Right cardiac atrium (tissue), 5 donors: ENCODE results near the gene SCT. TPM values are rescaled to one million over a fixed set of nuclear protein-coding genes. Genes with fewer than 3 reads are reported as not detected.
A peak's percentile ranks its signal among the peaks of the same experiment; 100 is the strongest.

Experiments
- ATAC-seq, 2 donors: fragments of 200-7000 bp; cut with Tn5 transposase; one replicate each; pipeline versions ENCODE4 v1.8.0 to v1.9.1; 2020; ENCODE audit warnings: moderate library complexity in 2 of 2, mild to moderate bottlenecking in 1 of 2
- DNase-seq, 3 donors: peaks; one replicate each; pipeline ENCODE4 v3.0.0-alpha.2; 2020
- H3K27ac ChIP-seq: one replicate; pipeline ENCODE4 v1.5.1; 2013; ENCODE audit warnings: mild to moderate bottlenecking, low read length, control low read depth, moderate library complexity
- H3K27me3 ChIP-seq: one replicate; pipeline ENCODE4 v1.6.1; 2013; ENCODE audit not compliant: control insufficient read depth, insufficient read depth
- H3K4me1 ChIP-seq: one replicate; pipeline ENCODE4 v1.6.1; 2013; ENCODE audit warnings: low read length; ENCODE audit not compliant: control insufficient read depth, insufficient read depth
- H3K4me3 ChIP-seq: one replicate; pipeline ENCODE4 v1.5.1; 2013; ENCODE audit warnings: low read length, control low read depth
- H3K9me3 ChIP-seq: one replicate; pipeline ENCODE4 v1.6.1; 2013; ENCODE audit warnings: low read length; ENCODE audit not compliant: control insufficient read depth
- WGBS: extraction: QIAGEN DNeasy Blood & Tissue Kit; methylation state at CpG from one replicate; pipeline ENCODE4 v1.1.7; 2013; 5-methylcytosine and 5-hydroxymethylcytosine counted together
- intact Hi-C, 4 donors: fragments of 100-400 bp; cut with DNase I; formaldehyde crosslinking; loops; one replicate each; pipeline versions ENCODE4 v1.11.0 to v1.14.0; 2022 to 2023
- polyA plus RNA-seq: library from polyadenylated mRNA; stranded (reverse); fragments of 200-250 nt; gene quantifications from one replicate; pipeline ENCODE4 v1.2.3, GENCODE V29; 2013
- total RNA-seq, 4 donors: library from RNA; stranded (reverse); fragmentation: NEBNext Ultra II Directional; extraction: Animal tissue kit (Norgen Biotek cat#: 25700); gene quantifications; one replicate each; pipeline ENCODE4 v1.2.1, GENCODE V29; 2021
- donor health status: healthy with polysubstance abuse.
- donor health status: DM: no; HTN: yes; CAD: no.
- donor health status: DM: no; HTN: no; CAD: no.
- donor health status: DM: no; HTN: yes; CAD: no; lungs with severe emphysema.
- donor health status: DM: yes; HTN: yes; CAD: no.

SCT gene
- total and polyA plus RNA-seq, 5 donors = 0.79 to 1.2 (median 1.1) TPM; not detected in 2

- 63% methylated on average over 20 of the region's 20 CpGs for WGBS
- H3K9me3 ChIP-seq = no peaks in the 10 kb centered on the region
- DNase-seq (peak in 1 of 3 donors; percentile 40), ATAC-seq (no peak)
- intact Hi-C loops = no loop called here
- H3K27ac ChIP-seq = peak overlapping the region; percentile 43
- peaks cover 23% of the 10 kb centered on the region for H3K4me1 ChIP-seq
- H3K27me3 ChIP-seq = no peaks in the 10 kb centered on the region
- no peak overlapping the region for H3K4me3 ChIP-seq
Measured at GRCh38 chr11:579830-580601, 47.0 kb downstream of the SCT start.

GRCh38 chr11:578276-579035, 48.5 kb downstream of the SCT start:
- H3K4me3 ChIP-seq = no peak overlapping the region
- no peaks in the 10 kb centered on the region for H3K27me3 ChIP-seq
- intact Hi-C loops = no loop called here
- H3K27ac ChIP-seq = no peak overlapping the region
- ATAC-seq (no peak), DNase-seq (peak in 1 of 3 donors; percentile 39)
- no peaks in the 10 kb centered on the region for H3K9me3 ChIP-seq
- peaks cover 23% of the 10 kb centered on the region for H3K4me1 ChIP-seq
- WGBS = 75% methylated on average over 21 of the region's 21 CpGs

- H3K4me1 ChIP-seq = peaks cover 23% of the 10 kb centered on the region
- ATAC-seq (no peak), DNase-seq (no peak)
- no peak overlapping the region for H3K27ac ChIP-seq
- intact Hi-C loops = no loop called here
- no peaks in the 10 kb centered on the region for H3K9me3 ChIP-seq
- 51% methylated on average over 6 of the region's 6 CpGs for WGBS
- H3K4me3 ChIP-seq = peak overlapping the region; percentile 92
- H3K27me3 ChIP-seq = no peaks in the 10 kb centered on the region
Measured at GRCh38 chr11:577611-577894, 49.4 kb downstream of the SCT start.

- Histone ChIP-seq H3K4me3 (peak overlapping the region; percentile 92), H3K4me1 (peaks cover 23% of the 10 kb centered on the region), H3K27ac (peak overlapping the region; percentile 25), H3K9me3 (no peaks in the 10 kb centered on the region), H3K27me3 (no peaks in the 10 kb centered on the region)
- intact Hi-C loops = no loop called here
- DNase-seq (peak in 2 of 3 donors; percentile 65 to 73), ATAC-seq (no peak)
- WGBS = 3% methylated on average over 44 of the region's 48 CpGs
Measured at GRCh38 chr11:576811-577610, 50.0 kb downstream of the SCT start.

Other genes starting within 250 kb of the SCT start
- under 1 TPM; 0.26 to 0.88 (median 0.63) TPM for gene PKP3, start 233.0 kb downstream of the SCT start, total RNA-seq
- gene PKP3, start 233.0 kb downstream of the SCT start, polyA plus RNA-seq = 0.36 TPM
- gene SIGIRR, start 212.2 kb downstream of the SCT start, total RNA-seq = 10 to 100 TPM; 28.6 to 42.4 (median 35.1) TPM
- 61.8 TPM for gene SIGIRR, start 212.2 kb downstream of the SCT start, polyA plus RNA-seq
- gene ANO9, start 185.2 kb downstream of the SCT start, total RNA-seq = under 1 TPM; 0.14 to 0.46 (median 0.20) TPM
- gene ANO9, start 185.2 kb downstream of the SCT start, polyA plus RNA-seq = 0.20 TPM
- 10 to 100 TPM; 30.2 to 33.3 (median 30.9) TPM for gene PTDSS2, start 176.9 kb downstream of the SCT start, total RNA-seq
- gene PTDSS2, start 176.9 kb downstream of the SCT start, polyA plus RNA-seq = 30.7 TPM
- gene RNH1, start 119.9 kb downstream of the SCT start, total RNA-seq = 100 to 1,000 TPM; 188 to 203 (median 195) TPM
- gene RNH1, start 119.9 kb downstream of the SCT start, polyA plus RNA-seq = 162 TPM
- 10 to 100 TPM; 45.7 to 60.4 (median 49.3) TPM for gene HRAS, start 91.6 kb downstream of the SCT start, total RNA-seq
- 64.4 TPM for gene HRAS, start 91.6 kb downstream of the SCT start, polyA plus RNA-seq
- under 1 TPM; 0.36 to 0.59 (median 0.43) TPM for gene LRRC56, start 89.7 kb downstream of the SCT start, total RNA-seq
- 0.48 TPM for gene LRRC56, start 89.7 kb downstream of the SCT start, polyA plus RNA-seq
- gene LMNTD2, start 66.4 kb downstream of the SCT start, total RNA-seq = 1 to 10 TPM in 2 of 4 donors, under 1 TPM in 2; 0.65 to 1.4 (median 0.83) TPM
- 0.50 TPM for gene LMNTD2, start 66.4 kb downstream of the SCT start, polyA plus RNA-seq
- gene RASSF7, start 66.2 kb downstream of the SCT start, total RNA-seq = 1 to 10 TPM; 2.5 to 6.3 (median 3.5) TPM
- 5.3 TPM for gene RASSF7, start 66.2 kb downstream of the SCT start, polyA plus RNA-seq
- gene PHRF1, start 50.7 kb downstream of the SCT start, total RNA-seq = 10 to 100 TPM; 18.2 to 20.8 (median 20.1) TPM
- 17.0 TPM for gene PHRF1, start 50.7 kb downstream of the SCT start, polyA plus RNA-seq
- gene IRF7, start 11.2 kb downstream of the SCT start, total RNA-seq = 10 to 100 TPM in 3 of 4 donors, 1 to 10 TPM in 1; 9.4 to 19.2 (median 13.5) TPM
- 14.8 TPM for gene IRF7, start 11.2 kb downstream of the SCT start, polyA plus RNA-seq
- not detected for gene CDHR5, start 2.2 kb downstream of the SCT start, total RNA-seq
- 0.02 TPM for gene CDHR5, start 2.2 kb downstream of the SCT start, polyA plus RNA-seq
- gene DRD4, start 10.1 kb upstream of the SCT start, total RNA-seq = 1 to 10 TPM in 1 of 4 donors, under 1 TPM in 2, not detected in 1; 0.26 to 1.0 (median 0.29) TPM
- gene DRD4, start 10.1 kb upstream of the SCT start, polyA plus RNA-seq = 0.14 TPM
- 10 to 100 TPM; 18.2 to 25.2 (median 22.6) TPM for gene DEAF1, start 68.0 kb upstream of the SCT start, total RNA-seq
- gene DEAF1, start 68.0 kb upstream of the SCT start, polyA plus RNA-seq = 17.5 TPM
- gene TMEM80, start 68.6 kb upstream of the SCT start, total RNA-seq = 10 to 100 TPM; 12.6 to 16.4 (median 14.3) TPM
- 17.6 TPM for gene TMEM80, start 68.6 kb upstream of the SCT start, polyA plus RNA-seq
- 1 to 10 TPM; 5.5 to 8.2 (median 6.3) TPM for gene EPS8L2, start 79.0 kb upstream of the SCT start, total RNA-seq
- gene EPS8L2, start 79.0 kb upstream of the SCT start, polyA plus RNA-seq = 3.1 TPM
- gene TALDO1, start 120.3 kb upstream of the SCT start, total RNA-seq = 10 to 100 TPM; 84.7 to 99.9 (median 94.9) TPM
- gene TALDO1, start 120.3 kb upstream of the SCT start, polyA plus RNA-seq = 82.3 TPM
- 10 to 100 TPM; 30.0 to 34.5 (median 30.8) TPM for gene GATD1, start 150.3 kb upstream of the SCT start, total RNA-seq
- 26.7 TPM for gene GATD1, start 150.3 kb upstream of the SCT start, polyA plus RNA-seq
- under 1 TPM in 3 of 4 donors, not detected in 1; 0.15 to 0.37 (median 0.28) TPM for gene CEND1, start 162.9 kb upstream of the SCT start, total RNA-seq
- gene CEND1, start 162.9 kb upstream of the SCT start, polyA plus RNA-seq = 0.59 TPM
- gene SLC25A22, start 171.1 kb upstream of the SCT start, total RNA-seq = 1 to 10 TPM; 3.8 to 9.0 (median 6.5) TPM
- 4.1 TPM for gene SLC25A22, start 171.1 kb upstream of the SCT start, polyA plus RNA-seq
- gene PIDD1, start 178.1 kb upstream of the SCT start, total RNA-seq = 1 to 10 TPM; 5.6 to 9.6 (median 8.9) TPM
- gene PIDD1, start 178.1 kb upstream of the SCT start, polyA plus RNA-seq = 10.4 TPM
- 1,000 to 10,000 TPM in 3 of 4 donors, 100 to 1,000 TPM in 1; 949 to 1,291 (median 1,094) TPM for gene RPLP2, start 182.8 kb upstream of the SCT start, total RNA-seq
- gene RPLP2, start 182.8 kb upstream of the SCT start, polyA plus RNA-seq = 859 TPM
- 100 to 1,000 TPM; 145 to 193 (median 177) TPM for gene PNPLA2, start 191.7 kb upstream of the SCT start, total RNA-seq
- 147 TPM for gene PNPLA2, start 191.7 kb upstream of the SCT start, polyA plus RNA-seq
- gene CRACR2B, start 200.7 kb upstream of the SCT start, total RNA-seq = 10 to 100 TPM; 18.9 to 26.4 (median 21.0) TPM
- gene CRACR2B, start 200.7 kb upstream of the SCT start, polyA plus RNA-seq = 42.6 TPM
- 100 to 1,000 TPM; 406 to 517 (median 443) TPM for gene CD151, start 205.8 kb upstream of the SCT start, total RNA-seq
- 671 TPM for gene CD151, start 205.8 kb upstream of the SCT start, polyA plus RNA-seq
- 100 to 1,000 TPM; 147 to 223 (median 191) TPM for gene POLR2L, start 215.3 kb upstream of the SCT start, total RNA-seq
- 278 TPM for gene POLR2L, start 215.3 kb upstream of the SCT start, polyA plus RNA-seq
- gene TSPAN4, start 215.7 kb upstream of the SCT start, total RNA-seq = 10 to 100 TPM; 36.6 to 45.1 (median 40.4) TPM
- gene TSPAN4, start 215.7 kb upstream of the SCT start, polyA plus RNA-seq = 41.3 TPM